Fibroblast of skin of left quadriceps (primary cell): ENCODE results near the gene TBC1D3C.
"Not testable (repeated sequence)": the region's sequence is repeated elsewhere in the genome, so short reads cannot be mapped to it uniquely, and the experiment has no call there.

ENCODE experiments used
- DNase-seq, 2 experiments: peaks; one replicate each; pipeline ENCODE4 v3.0.0-alpha.2; 2013; ENCODE audit warnings: low read depth in 2 of 2

The TBC1D3C gene

GRCh38 chr17:38068534-38068933 is at the start of gene TBC1D3C:
Gene TBC1D3C (minus strand): TSS chr17:38068634. CDS start chr17:38067066, 1,568 bp downstream.
- DNase-seq = not testable (repeated sequence)

- not testable (repeated sequence) for DNase-seq
Measured at GRCh38 chr17:38099262-38099661, 30.8 kb upstream of the TBC1D3C start.

GRCh38 chr17:38094059-38094694 is 25.7 kb upstream of the TBC1D3C start:
- DNase-seq = not testable (repeated sequence)

GRCh38 chr17:38088120-38088519 is 19.7 kb upstream of the TBC1D3C start:
- not testable (repeated sequence) for DNase-seq

GRCh38 chr17:38087344-38087743 is 18.9 kb upstream of the TBC1D3C start:
- DNase-seq = not testable (repeated sequence)
